Stimulated activated CD8-positive, alpha-beta memory T cell treated with anti-CD3 and anti-CD28 coated beads, Interleukin-2, amount 100 ng/mL, for 1 hour (primary cell): ENCODE results near the gene LACTBL1.

Source experiments
- DNase-seq, 2 donors: peaks; one replicate each; pipeline ENCODE4 v3.0.0-alpha.2; 2020; ENCODE audit warnings: low read depth in 2 of 2

The LACTBL1 gene

GRCh38 chr1:22944346-22945055 lies 28.2 kb downstream of the LACTBL1 start:
- no peak for DNase-seq

DNA sequence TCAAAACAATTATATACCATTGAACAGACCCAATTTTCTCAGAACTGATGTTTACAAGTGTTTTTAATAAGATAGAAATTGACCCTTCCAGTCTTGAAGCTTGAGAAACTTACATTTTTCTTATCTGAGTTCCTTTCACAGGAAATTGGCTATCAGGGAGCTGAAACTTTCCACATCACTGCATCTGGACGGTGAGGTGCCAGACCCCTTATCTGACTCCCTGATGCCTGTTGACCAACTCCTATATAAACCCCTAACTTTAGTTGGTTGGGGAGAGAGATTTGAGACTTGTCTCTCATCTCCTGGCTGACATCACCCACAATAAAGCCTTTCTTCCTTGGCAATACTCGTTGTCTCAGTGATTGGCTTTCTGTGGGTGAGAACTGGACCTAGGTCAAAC lies 31.4 kb downstream of the LACTBL1 start:
- no peak for DNase-seq

DNA sequence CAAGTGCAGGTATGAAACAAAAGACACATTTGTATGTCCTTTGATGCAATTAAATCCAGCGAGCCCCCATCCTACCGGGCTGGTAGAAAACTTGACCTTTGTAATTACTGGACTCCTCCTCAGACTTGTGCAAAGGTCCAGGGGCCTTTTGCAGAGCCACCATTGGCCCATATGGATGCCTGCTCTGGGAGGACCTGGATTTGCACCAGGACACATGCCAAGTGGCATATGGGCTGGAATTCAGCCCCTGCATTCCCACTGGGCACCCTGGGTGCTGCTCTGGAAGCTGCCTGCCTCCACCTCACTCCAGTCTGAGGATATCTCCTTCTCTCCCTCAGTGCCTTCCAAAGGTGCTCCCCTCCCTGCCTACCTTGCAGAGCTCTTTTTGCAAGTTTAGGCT lies 36.0 kb downstream of the LACTBL1 start:
- DNase-seq, result no peak

DNA sequence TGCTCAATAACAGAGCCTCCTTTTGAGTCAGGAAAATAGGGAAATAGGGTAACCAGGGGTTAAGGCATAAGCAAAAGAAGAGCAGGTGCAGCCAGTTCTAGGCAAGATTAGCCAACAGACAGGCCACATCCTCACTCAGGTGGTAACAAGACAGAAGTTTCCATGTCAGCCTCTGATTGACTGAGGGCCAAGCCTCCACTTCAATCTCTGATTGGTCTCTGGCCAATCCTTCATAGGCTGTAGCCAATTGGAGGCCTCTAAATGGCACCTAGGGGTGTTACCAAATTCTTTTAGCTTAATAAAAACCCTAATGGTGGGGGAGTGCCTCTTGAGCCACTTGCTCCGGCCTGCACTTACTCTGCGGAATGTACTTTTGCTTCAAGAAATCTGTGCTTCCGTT lies 37.2 kb downstream of the LACTBL1 start:
- DNase-seq, result no peak

DNA sequence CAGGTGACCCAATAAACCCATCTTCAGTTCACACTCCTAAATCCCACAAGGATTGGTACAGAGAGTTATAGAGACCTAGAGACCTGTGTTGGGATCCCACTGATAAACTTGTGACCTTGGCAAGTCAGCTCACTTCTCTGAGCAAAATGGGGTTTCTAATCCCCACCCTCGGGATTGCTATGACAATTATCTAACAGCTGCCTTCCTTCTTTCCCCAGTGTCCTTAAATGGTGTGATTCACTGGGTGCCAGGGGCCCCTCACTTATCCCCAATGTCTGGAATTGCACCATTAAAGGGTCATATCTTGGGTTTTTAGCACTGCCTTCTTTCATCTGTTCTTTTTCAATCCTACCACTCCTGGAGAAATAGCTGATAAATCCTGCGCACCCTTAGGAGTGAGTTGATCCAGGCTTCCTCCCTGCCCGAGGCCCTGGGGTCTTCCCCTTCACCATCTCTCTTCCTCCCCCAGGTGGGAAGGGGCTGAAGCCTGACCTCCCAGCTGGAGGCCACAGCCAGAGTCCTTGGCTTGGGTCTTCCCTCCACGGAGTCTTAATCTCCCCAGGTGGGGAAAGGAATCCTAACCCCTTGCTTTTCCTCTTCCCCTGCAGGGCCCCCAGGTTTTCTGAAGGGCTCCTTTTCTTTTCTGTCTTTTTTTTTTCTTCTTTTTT lies 39.7 kb downstream of the LACTBL1 start:
- no peak for DNase-seq

DNA sequence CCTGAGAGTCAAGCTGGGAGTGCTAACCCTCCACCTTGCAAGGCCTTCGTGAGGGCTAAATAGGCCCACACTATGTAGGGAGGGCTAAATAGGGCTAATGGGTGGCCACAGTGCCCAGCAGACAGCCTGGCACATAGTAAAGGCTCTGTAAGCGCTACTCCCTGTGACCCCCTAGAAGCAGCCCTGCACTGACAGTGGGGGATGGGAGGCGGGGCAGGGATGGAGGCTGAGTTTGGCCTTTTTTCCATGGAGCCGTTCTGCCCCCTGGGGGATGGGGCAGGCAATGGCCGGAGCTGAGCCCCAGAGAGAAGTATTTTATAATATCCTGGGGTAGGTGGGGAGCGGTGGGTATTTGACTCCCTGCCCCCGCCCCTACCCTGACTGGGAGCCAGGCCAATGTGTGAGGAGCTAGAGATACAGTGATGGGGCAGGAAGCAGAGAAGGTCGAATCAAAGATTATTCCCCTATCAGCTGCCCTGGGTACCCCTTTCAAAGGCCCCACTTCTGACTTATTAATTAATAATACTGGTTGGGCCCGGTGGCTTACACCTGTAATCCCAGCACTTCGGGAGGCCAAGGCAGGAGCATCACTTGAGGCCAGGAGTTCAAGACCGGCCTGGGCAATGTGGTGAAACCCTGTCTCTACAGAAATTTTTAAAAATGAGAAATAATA lies 42.3 kb downstream of the LACTBL1 start:
- DNase-seq, result no peak

DNA sequence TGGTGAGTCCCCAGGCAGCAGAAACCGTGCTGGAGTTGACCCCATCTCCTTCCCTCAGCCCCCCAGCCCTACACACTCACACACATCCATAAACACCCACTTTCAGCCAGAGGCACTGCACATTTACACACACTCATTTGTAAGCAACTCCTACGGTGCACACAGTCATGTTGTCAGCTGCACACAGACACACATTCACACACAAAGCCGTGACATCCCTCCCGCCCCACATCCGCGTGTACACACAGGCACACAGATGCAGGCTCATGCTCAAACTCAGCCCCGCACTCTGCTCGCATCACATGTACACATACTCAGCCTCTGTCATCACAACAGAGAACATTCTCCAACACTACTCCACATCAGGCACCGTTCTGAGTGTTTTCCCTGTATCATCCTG lies 47.6 kb downstream of the LACTBL1 start:
- DNase-seq, result no peak

DNA sequence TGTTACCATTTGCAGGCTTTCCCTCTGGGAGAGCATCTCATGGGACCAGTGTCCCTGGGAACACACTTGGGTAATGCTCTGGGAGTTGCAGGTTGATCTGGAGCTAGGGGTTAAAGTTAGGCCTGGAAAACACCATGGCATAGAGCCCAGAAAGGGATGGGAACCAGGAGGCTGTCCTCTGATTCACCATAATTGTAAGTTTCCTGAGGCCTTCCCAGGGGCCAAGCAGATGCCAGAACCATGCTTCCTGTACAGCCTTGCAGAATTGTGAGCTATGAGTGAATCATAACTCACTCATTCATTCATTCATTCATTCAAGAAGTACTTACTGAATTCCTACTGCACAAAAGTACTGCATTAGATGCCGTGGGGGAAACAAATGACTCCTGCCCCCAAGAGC lies 50.0 kb downstream of the LACTBL1 start:
- no peak for DNase-seq

GRCh38 chr1:22921452-22922126 lies 51.1 kb downstream of the LACTBL1 start:
- DNase-seq, result no peak

- no peak for DNase-seq
Observed at GRCh38 chr1:22920734-22921451, 51.8 kb downstream of the LACTBL1 start.

DNA sequence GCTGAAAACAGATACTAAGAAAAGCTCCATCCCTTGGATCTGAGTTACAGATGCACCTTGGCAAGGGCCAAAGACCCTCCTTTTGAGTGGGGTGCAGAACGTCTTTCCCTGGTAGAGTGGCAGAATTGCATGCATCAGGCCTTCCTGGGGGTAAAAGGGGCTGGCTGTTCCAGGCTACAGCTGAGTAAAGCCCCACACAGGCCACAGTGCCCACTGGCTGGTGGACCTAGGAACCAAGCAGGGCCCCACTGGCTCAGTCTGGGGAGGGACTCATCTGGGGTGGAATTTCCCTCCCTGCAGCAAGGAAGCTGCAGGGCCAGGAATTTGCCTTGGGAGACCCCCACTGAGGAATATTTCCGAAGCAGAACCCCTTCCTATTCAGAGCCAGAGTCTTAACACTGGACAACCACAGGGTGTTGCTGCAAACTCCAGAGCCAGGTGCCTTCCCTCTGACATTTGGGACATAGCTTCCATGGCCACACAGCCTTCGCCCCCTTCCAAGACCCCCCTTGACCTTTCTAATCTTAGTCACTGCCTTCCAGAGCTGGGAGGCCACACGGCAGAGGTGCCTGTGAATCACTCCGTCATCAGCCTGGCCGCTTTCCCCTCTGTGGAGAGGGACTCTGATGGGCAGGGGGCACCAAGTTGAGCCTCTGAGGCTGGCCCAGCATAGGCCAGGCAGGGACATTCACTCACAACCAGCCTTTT lies 52.5 kb downstream of the LACTBL1 start:
- no peak for DNase-seq

GRCh38 chr1:22919341-22920025 lies 53.2 kb downstream of the LACTBL1 start:
- DNase-seq, result no peak

DNA sequence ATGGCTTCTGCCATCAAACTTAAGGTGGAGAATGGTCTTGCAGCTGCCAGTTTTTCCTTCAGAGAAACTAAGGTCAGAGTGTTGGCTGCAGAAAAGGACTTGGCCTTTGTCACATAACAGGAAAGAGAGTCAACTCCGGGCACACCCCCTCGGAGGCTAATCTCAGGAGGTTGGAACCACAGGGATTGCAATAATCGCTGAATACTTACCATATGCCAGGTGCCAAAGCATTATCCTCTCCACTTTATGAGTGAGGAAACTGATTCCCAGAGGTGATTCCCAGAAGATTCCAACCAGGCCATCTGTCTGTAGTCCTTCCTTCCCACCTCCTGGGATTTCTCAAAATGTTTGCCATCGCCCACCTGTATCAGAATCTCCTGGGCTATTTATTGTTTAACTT lies 54.0 kb downstream of the LACTBL1 start:
- no peak for DNase-seq

GRCh38 chr1:22917989-22918388 lies 54.7 kb downstream of the LACTBL1 start:
- no peak for DNase-seq

- DNase-seq, result no peak
Observed at GRCh38 chr1:22916471-22916820, 56.2 kb downstream of the LACTBL1 start.

DNA sequence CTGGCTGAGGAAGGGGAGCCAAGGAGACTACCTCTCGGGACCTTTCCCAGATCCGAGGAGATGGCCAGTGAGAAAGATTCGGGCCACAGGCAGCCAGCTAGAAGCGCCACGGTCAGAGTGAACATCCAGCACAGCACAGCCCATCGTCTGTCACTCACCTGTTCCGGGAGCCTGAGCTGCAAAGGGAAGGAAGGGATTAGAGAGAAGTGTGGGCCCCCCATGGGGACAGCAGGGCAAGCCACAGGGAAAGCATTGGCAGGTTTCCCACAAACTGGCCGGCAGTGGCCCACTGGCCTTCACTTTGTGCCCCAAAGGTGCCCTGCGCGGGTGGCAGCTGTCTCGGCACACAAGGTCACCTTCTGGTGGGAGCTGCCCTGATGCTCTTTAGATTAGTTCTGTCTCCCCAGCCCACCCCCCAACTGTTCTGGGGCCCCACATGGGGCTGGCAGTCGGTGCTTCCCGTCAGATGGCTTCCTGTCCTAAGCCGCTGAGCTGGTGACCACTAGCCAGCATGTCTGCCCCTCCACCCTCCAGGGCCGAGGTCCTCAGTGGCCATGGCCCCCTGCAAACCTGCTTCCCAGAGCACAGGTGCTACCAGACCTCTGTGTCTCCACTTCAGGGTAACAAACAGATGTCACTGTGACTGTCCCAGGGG lies 56.7 kb downstream of the LACTBL1 start:
- DNase-seq, result no peak

DNA sequence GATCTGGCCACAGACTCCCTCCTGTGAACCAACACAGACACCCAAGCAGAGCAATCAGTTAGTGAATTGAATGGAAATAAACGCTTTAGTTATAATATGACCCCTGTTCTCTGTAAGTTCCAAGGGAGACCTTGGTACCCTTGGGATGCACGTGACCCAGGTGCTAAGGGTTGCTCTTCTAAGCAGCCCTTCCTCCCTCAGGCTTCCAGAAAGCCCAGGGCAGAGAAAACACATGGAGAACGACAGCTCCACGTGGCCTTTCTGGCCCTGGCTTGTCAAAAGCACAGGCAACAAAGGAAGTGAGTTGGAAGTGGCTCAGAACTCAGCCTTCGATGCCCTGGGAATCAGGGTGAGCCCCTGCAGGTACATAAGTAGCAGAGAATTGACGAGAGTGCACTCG lies 57.4 kb downstream of the LACTBL1 start:
- DNase-seq, result no peak

- no peak for DNase-seq
Observed at GRCh38 chr1:22914633-22915217, 57.9 kb downstream of the LACTBL1 start.

DNA sequence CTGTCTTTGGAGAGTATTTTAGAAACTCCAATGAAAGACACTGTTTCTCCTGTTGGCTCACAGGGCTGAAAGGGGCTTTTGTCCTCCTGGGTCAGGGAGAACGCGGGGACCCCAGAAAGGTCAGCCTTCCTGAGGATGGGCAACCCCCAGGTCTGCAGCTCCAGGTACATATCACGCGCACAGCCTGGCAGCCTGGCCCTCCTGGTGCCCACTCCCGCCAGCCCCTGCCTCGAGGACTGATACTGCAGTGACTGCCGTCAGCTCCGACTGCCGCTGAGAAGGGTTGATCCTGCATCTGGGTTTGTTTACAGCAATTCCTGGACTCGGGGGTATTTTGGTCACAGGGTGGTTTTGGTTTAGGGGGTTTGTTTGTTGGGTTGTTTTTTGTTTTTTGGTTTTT lies 58.5 kb downstream of the LACTBL1 start:
- no peak for DNase-seq
